ENCODE results near the gene NUP50. TPM values are rescaled to one million over a fixed set of nuclear protein-coding genes. Genes with fewer than 3 reads are reported as not detected.

Gene NUP50
- polyA plus RNA-seq, 1 donor (not counting 4 experiments of a cell fraction or from before 2014, with no cell fraction given), result 28.1 TPM

DNA sequence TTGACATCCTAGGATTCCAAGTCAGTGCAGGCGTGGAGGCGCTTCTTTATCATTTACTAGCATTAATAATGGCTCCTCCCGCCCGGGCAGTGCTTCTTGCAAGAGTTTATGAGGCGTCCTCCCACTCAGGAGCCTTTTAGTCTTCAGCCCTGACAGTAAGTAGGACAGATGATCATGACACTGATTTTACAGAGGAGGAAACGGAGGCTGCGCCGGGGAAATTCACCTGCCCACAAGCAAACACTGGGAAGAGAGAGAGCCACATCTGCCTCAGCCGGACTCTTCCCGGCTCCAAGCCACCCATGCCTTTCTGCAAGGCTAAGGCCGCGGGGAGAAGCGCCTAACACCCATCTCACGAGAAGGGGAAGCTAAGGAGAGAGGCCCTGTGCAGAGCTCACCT is 41.1 kb downstream of the NUP50 start:
- DNase-seq (ENCODE audit: low read depth, low spot score), result no peak

DNA sequence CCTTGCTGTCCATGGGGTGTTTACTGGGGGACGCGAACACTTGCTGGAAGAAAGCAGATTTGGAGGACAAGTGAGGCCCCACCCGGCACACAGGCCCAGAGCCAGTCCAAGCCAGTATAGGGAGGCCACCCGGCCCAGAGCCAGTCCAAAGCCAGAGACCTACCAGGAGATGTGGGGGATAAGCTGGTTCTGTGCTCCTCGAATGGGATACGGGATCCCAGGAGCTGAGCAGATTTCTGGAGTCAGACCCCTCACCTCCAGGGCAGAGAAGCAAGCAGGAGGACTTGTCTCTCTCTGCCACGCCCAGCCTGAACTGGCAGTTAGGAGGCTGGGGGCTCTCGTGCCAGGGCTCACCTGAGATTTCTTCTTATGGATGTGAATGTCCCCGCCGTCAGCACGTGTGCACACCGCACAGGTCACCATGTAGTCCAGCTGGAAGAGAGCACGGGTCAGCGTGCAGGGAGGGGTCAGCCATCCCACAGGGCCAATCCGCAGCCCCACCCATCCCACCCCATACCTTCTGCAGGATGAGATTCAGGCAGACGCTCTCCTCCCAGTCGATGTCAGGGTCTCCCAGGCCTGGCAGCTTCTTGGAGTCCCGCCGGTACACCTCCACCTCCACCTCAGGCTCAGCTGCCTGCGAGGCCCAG is 41.7 kb downstream of the NUP50 start:
- Histone ChIP-seq H3K9ac (ENCODE audit: control insufficient read depth, extremely low read depth, insufficient read depth, low read length) (no peak overlapping the region), H3K9me1 (ENCODE audit: control insufficient read depth, extremely low read depth, insufficient read depth, low read length) (no peaks in the 10 kb centered on the region), H3K79me2 (ENCODE audit: control insufficient read depth, insufficient read depth, low read length) (peaks cover 32% of the 10 kb centered on the region), H3K27me3 (ENCODE audit: control insufficient read depth, extremely low read depth, insufficient read depth, low read length) (no peaks in the 10 kb centered on the region), H3K27ac (ENCODE audit: control insufficient read depth, insufficient read depth, low read length) (no peak overlapping the region), H3K4me1 (ENCODE audit: control insufficient read depth, extremely low read depth, insufficient read depth, low read length) (peaks cover 3% of the 10 kb centered on the region), H3K9me3 (ENCODE audit: control insufficient read depth, low read depth, low read length) (no peaks in the 10 kb centered on the region), H3K4me3 (ENCODE audit: control insufficient read depth in 2 of 3, extremely low read depth in 1 of 3, insufficient read depth in 2 of 3, low read depth in 1 of 3, low read length in 3 of 3) (no peak overlapping the region), H2AFZ (ENCODE audit: control insufficient read depth, low read length) (no peak overlapping the region), H4K20me1 (ENCODE audit: control insufficient read depth, extremely low read depth, insufficient read depth, low read length) (peaks cover 29% of the 10 kb centered on the region), H3K36me3 (ENCODE audit: control insufficient read depth in 2 of 2, extremely low read depth in 1 of 2, insufficient read depth in 2 of 2, low read length in 2 of 2) (peaks cover 39 to 48% of the 10 kb centered on the region in 2 experiments), H3K4me2 (ENCODE audit: control insufficient read depth, extremely low read depth, insufficient read depth, low read depth, low read length) (no peak overlapping the region)
- TF ChIP-seq EZH2 (IDR thresholded peaks at IDR 0.05; ENCODE audit: low read length), result no peak
- TF ChIP-seq, protein P1, sequence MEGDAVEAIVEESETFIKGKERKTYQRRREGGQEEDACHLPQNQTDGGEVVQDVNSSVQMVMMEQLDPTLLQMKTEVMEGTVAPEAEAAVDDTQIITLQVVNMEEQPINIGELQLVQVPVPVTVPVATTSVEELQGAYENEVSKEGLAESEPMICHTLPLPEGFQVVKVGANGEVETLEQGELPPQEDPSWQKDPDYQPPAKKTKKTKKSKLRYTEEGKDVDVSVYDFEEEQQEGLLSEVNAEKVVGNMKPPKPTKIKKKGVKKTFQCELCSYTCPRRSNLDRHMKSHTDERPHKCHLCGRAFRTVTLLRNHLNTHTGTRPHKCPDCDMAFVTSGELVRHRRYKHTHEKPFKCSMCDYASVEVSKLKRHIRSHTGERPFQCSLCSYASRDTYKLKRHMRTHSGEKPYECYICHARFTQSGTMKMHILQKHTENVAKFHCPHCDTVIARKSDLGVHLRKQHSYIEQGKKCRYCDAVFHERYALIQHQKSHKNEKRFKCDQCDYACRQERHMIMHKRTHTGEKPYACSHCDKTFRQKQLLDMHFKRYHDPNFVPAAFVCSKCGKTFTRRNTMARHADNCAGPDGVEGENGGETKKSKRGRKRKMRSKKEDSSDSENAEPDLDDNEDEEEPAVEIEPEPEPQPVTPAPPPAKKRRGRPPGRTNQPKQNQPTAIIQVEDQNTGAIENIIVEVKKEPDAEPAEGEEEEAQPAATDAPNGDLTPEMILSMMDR (optimal IDR thresholded peaks at IDR 0.05 in 1 of 3, IDR thresholded peaks at IDR 0.05 in 1 of 3, conservative IDR thresholded peaks at IDR 0.05 in 1 of 3; ENCODE audit: extremely low read depth in 1 of 3, insufficient read depth in 2 of 3, low read length in 3 of 3), result no peak
- dilution Hi-C loops (cut with MboI; ENCODE audit: extremely low pct_ligation_motif_present, low sequenced_read_pairs), result no loop called here
- no peak for DNase-seq (ENCODE audit: low read depth, low spot score)
- no peak for FAIRE-seq

More for the DNA sequence above, 41.1 kb downstream of the NUP50 start:
- peaks cover 29% of the 10 kb centered on the region for H4K20me1 ChIP-seq (ENCODE audit: control insufficient read depth, extremely low read depth, insufficient read depth, low read length)
- H3K9ac ChIP-seq (ENCODE audit: control insufficient read depth, extremely low read depth, insufficient read depth, low read length), result no peak overlapping the region
- no peaks in the 10 kb centered on the region for H3K27me3 ChIP-seq (ENCODE audit: control insufficient read depth, extremely low read depth, insufficient read depth, low read length)
- no peak overlapping the region for H3K27ac ChIP-seq (ENCODE audit: control insufficient read depth, insufficient read depth, low read length)
- H3K4me3 ChIP-seq (ENCODE audit: control insufficient read depth in 2 of 3, extremely low read depth in 1 of 3, insufficient read depth in 2 of 3, low read depth in 1 of 3, low read length in 3 of 3), result no peak overlapping the region
- no peaks in the 10 kb centered on the region for H3K9me1 ChIP-seq (ENCODE audit: control insufficient read depth, extremely low read depth, insufficient read depth, low read length)
- no peak for FAIRE-seq
- peaks cover 3% of the 10 kb centered on the region for H3K4me1 ChIP-seq (ENCODE audit: control insufficient read depth, extremely low read depth, insufficient read depth, low read length)
- H3K4me2 ChIP-seq (ENCODE audit: control insufficient read depth, extremely low read depth, insufficient read depth, low read depth, low read length), result no peak overlapping the region
- H3K79me2 ChIP-seq (ENCODE audit: control insufficient read depth, insufficient read depth, low read length), result peaks cover 26% of the 10 kb centered on the region
- peaks cover 38 to 45% of the 10 kb centered on the region in 2 experiments for H3K36me3 ChIP-seq (ENCODE audit: control insufficient read depth in 2 of 2, extremely low read depth in 1 of 2, insufficient read depth in 2 of 2, low read length in 2 of 2)
- no peaks in the 10 kb centered on the region for H3K9me3 ChIP-seq (ENCODE audit: control insufficient read depth, low read depth, low read length)
- no peak overlapping the region for H2AFZ ChIP-seq (ENCODE audit: control insufficient read depth, low read length)
- TF ChIP-seq, protein P1 (optimal IDR thresholded peaks at IDR 0.05 in 1 of 3, IDR thresholded peaks at IDR 0.05 in 1 of 3, conservative IDR thresholded peaks at IDR 0.05 in 1 of 3; ENCODE audit: extremely low read depth in 1 of 3, insufficient read depth in 2 of 3, low read length in 3 of 3), result no peak
- TF ChIP-seq EZH2 (IDR thresholded peaks at IDR 0.05; ENCODE audit: low read length), result no peak
- dilution Hi-C loops (cut with MboI; ENCODE audit: extremely low pct_ligation_motif_present, low sequenced_read_pairs), result no loop called here
